ENCODE measurements around the gene FAXDC2. TPM values are rescaled to one million over a fixed set of nuclear protein-coding genes. Genes with fewer than 3 reads are reported as not detected.
A peak's percentile ranks its signal among the peaks of the same experiment; 100 is the strongest.

The FAXDC2 gene
- polyA plus RNA-seq, 6 donors from 2014 or later, result 0.34 to 3.6 (median 1.3) TPM; not detected in 1

DNA sequence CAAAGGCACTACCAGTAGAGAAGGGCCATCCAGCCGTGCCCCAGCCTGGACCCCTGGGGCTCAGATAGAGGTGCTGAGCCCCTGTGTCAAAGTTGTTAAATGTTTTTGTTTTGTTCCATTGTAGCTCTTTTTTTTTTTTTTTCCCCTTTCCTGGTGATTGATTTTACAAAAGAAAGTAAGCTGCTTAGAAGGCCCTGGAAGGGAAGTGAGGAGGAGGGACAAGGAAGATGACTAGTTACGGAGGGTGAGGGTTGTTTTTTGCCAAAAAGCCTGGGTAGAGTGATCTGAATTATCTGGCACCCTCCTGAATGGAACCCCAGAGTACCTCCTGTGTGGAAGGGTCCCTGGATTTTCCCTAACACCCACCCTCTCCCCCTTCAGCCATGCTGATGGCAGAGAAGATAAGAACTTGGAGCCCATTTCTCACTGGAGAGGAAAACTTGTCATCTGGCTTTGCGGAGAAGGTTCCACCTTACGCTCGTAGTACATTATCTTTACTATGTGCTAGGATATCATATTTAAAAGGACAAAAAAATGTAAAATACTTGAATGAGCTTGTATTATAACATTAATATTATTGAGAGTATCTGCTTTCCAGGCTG lies 33.4 kb downstream of the FAXDC2 start:
- H3K27me3 Mint-ChIP-seq, result no peaks in the 10 kb centered on the region
- peaks cover 28 to 45% (median 31%) of the 10 kb centered on the region in 3 donors for H3K4me1 Mint-ChIP-seq
- H3K36me3 Mint-ChIP-seq, result peaks cover 0 to 27% of the 10 kb centered on the region in 2 donors
- peak overlapping the region in 4 of 6 donors; percentile 44 to 78 (median 64) for H3K27ac Mint-ChIP-seq
- no peak for DNase-seq
- no peak overlapping the region for H3K4me3 Mint-ChIP-seq
- no peaks in the 10 kb centered on the region for H3K9me3 Mint-ChIP-seq
- ATAC-seq (ENCODE audit: low read depth in 2 of 2), result no peak

DNA sequence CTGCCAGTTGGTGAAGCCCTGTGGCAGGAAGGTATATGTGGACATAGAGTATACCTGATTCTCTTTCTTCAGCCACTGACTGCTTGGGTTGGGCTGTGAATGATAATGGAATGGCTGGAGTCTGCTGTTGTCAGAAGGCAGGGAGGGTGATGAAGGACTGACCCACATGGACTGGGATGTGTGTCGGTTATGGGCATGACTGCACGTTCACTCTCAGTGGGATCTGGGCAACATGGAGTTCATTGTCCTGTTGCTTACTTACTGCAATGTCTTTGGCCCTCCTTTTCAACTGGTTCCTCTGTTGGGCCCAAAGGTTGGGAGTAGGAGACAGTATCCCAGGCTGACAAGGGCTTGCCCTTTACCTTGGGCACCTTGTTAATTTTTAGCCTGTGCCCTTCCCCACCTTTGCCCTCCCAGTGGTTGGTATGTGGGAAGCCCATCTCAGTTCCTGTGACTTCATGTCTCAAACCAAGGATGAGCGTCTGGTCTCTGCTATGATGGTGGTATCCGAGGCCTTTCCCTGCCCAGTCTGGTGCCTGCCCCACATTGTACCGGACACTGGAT lies 34.6 kb downstream of the FAXDC2 start:
- peak overlapping the region in 1 of 8 donors; percentile 18 for H3K4me3 Mint-ChIP-seq
- DNase-seq (no peak), ATAC-seq (ENCODE audit: low read depth in 2 of 2) (no peak)
- H3K36me3 Mint-ChIP-seq, result peaks cover 4 to 33% of the 10 kb centered on the region in 2 donors
- no peaks in the 10 kb centered on the region for H3K9me3 Mint-ChIP-seq
- H3K27me3 Mint-ChIP-seq, result no peaks in the 10 kb centered on the region
- peaks cover 26 to 46% (median 34%) of the 10 kb centered on the region in 3 donors for H3K4me1 Mint-ChIP-seq
- peak overlapping the region in 3 of 6 donors; percentile 63 to 79 (median 72) for H3K27ac Mint-ChIP-seq

DNA sequence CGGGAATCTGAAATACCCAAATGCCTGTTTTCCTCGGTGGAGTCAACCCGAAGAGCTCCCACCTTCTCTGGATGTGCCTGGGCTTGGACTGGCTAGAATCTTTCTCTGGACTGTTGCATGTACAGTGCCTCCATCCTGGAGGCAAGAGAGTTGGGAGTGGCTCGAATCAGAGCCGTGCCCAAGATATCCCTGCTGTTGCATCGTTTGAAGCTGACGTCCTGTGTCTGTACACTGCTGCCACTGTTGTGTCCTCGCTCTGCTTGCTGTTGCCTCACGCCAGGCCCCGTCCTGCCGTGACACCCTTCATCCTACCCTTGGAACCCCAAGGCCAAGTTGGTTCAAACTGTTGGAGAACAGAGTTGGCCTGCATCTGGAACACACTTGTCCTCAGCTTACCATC lies 35.4 kb downstream of the FAXDC2 start:
- Mint-ChIP-seq H3K4me3 (peak overlapping the region in 2 of 8 donors; percentile 19 to 53), H3K27me3 (no peaks in the 10 kb centered on the region), H3K9me3 (no peaks in the 10 kb centered on the region), H3K27ac (peak overlapping the region in 3 of 6 donors; percentile 38 to 55 (median 44)), H3K36me3 (peaks cover 4 to 33% of the 10 kb centered on the region in 2 donors), H3K4me1 (peaks cover 25 to 46% (median 34%) of the 10 kb centered on the region in 3 donors)
- no peak for ATAC-seq (ENCODE audit: low read depth in 2 of 2)
- no peak for DNase-seq

DNA sequence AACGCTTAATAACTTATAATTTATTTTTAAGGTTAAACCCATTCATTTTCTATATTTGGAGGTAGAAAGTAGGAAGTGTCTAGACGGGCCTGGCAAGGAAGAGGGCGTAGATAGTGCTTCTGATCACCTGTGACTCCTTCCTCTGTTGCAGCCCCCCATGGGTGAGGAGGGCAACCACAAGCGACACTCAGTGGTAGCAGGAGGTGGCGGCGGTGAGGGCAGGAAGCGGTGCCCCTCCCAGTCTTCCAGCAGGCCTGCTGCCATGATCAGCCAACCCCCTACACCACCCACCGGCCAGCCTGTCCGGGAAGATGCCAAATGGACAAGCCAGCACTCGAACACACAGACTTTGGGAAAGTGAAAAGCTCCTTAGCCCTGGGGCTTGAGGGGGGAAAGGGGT lies 36.7 kb downstream of the FAXDC2 start:
- peaks cover 4 to 33% of the 10 kb centered on the region in 2 donors for H3K36me3 Mint-ChIP-seq
- peak; percentile 82 for ATAC-seq (ENCODE audit: low read depth in 2 of 2)
- no peaks in the 10 kb centered on the region for H3K9me3 Mint-ChIP-seq
- peak; percentile 41 for DNase-seq
- peaks cover 25 to 44% (median 34%) of the 10 kb centered on the region in 3 donors for H3K4me1 Mint-ChIP-seq
- peak overlapping the region in 4 of 8 donors; percentile 53 to 70 (median 62) for H3K4me3 Mint-ChIP-seq
- H3K27ac Mint-ChIP-seq, result peak overlapping the region; percentile 4 to 93 (median 83)
- H3K27me3 Mint-ChIP-seq, result no peaks in the 10 kb centered on the region

DNA sequence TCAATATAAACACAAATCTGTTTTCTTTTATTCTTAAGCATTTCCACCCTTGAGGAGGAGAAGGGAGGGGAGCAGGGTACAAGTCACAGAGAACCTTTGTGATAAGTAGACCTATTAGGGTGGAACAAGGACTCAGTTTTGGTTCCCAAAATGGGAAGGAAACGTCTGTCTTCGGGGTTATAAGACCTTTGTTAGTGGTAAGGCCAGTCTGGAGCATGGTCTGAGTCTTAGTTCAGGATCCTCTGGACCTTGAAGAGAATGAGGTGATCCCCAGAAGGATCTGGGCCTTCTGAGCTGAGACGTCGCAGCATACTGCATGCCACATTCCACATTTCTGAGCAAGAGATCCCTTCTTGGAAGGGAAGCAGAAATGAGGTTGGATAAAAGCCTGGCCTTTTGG lies 37.2 kb downstream of the FAXDC2 start:
- no peaks in the 10 kb centered on the region for H3K9me3 Mint-ChIP-seq
- H3K27me3 Mint-ChIP-seq, result no peaks in the 10 kb centered on the region
- ATAC-seq (ENCODE audit: low read depth in 2 of 2) (peak; percentile 13 to 34), DNase-seq (no peak)
- H3K27ac Mint-ChIP-seq, result peak overlapping the region; percentile 4 to 93 (median 83)
- H3K4me1 Mint-ChIP-seq, result peaks cover 25 to 41% (median 34%) of the 10 kb centered on the region in 3 donors
- peak overlapping the region in 5 of 8 donors; percentile 30 to 70 (median 59) for H3K4me3 Mint-ChIP-seq
- H3K36me3 Mint-ChIP-seq, result peaks cover 4 to 33% of the 10 kb centered on the region in 2 donors

DNA sequence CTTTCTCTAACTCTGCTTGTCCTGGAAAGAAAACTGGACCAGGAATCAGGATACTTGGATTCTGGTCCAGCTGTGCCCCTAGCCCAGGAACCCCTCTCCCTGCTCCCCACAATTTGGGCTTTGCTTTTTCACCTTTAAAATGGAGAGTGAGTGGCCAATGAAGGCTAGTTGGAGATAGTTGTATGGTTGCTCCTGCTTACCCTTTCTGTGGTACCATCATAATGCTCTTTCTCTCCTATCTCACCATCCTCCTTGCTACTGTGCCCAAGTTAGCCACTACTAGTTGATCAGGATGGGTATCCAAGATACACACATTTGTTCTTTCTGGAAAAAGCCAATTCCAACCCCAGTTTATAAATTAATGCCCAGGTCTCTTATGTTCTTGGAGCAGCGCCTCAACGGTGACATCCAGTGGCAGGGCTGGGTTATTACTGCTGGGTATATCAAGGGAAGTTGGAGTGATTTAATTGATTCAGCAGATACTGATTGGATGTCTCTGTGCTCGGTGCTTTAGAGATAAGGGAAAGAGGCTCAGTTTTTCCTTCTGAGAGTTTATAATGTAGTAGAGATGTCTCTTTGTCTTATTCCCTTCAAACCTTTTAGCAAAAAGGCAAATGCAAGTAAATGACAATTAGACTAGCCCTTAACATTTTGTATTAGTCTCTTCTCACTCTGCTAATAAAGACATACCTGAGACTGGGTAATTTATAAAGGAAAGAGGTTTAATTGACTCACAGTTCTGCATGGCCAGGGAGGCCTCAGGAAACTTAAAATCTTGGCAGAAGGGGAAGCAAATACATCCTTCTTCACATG lies 38.5 kb downstream of the FAXDC2 start:
- DNase-seq, result peak; percentile 59
- Mint-ChIP-seq H3K27me3 (no peaks in the 10 kb centered on the region), H3K4me3 (peak overlapping the region in 2 of 8 donors; percentile 10 to 30), H3K27ac (peak overlapping the region in 5 of 6 donors; percentile 4 to 75 (median 56)), H3K4me1 (peaks cover 25 to 38% (median 34%) of the 10 kb centered on the region in 3 donors), H3K9me3 (no peaks in the 10 kb centered on the region), H3K36me3 (peaks cover 4 to 33% of the 10 kb centered on the region in 2 donors)
- peak; percentile 67 to 72 for ATAC-seq (ENCODE audit: low read depth in 2 of 2)

DNA sequence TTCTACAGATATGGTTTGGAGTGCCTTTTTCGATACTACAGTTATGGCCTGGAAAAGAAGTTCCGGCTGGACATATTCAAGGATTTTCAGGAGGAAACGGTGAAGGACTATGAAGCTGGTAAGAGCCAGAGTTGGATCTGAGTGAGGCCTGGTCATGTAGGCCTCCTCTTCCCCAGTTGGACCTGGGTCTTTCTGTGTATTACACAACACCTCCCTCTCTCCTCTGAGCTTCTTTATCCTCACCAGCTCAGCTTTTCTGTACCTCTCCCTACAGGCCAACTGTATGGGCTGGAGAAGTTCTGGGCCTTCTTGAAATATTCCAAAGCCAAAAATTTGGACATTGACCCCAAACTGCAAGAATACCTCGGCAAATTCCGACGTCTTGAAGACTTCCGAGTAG lies 39.2 kb downstream of the FAXDC2 start:
- Mint-ChIP-seq H3K4me3 (no peak overlapping the region), H3K4me1 (peaks cover 25 to 34% (median 32%) of the 10 kb centered on the region in 3 donors), H3K9me3 (no peaks in the 10 kb centered on the region), H3K27ac (peak overlapping the region in 2 of 6 donors; percentile 27 to 44), H3K36me3 (peaks cover 4 to 28% of the 10 kb centered on the region in 2 donors), H3K27me3 (no peaks in the 10 kb centered on the region)
- no peak for DNase-seq
- no peak for ATAC-seq (ENCODE audit: low read depth in 2 of 2)

DNA sequence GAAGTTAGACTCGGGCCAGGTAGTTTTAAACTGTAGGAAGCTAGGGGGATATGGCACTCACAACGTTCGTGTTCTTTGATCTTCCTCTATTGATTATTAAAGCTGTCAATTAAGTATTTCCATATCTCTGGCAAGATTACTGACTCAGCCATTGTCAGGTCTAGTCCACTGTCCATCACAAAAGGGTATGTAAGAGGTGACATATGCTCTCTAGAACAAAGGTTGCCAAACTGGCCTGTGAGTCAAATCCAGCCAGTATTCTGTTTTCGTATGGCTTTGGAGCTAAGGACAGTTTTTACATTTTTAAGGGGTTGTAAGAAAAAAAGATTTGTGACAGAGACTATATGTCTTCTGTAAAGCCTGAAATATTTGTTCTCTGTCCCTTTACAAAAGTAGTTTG lies 44.2 kb downstream of the FAXDC2 start:
- Mint-ChIP-seq H3K36me3 (peaks cover 19 to 27% of the 10 kb centered on the region in 2 donors), H3K27ac (peak overlapping the region in 1 of 6 donors; percentile 49), H3K4me3 (no peak overlapping the region), H3K9me3 (no peaks in the 10 kb centered on the region), H3K27me3 (no peaks in the 10 kb centered on the region), H3K4me1 (peaks cover 0 to 4% (median 0%) of the 10 kb centered on the region in 3 donors)
- ATAC-seq (ENCODE audit: low read depth in 2 of 2) (no peak), DNase-seq (no peak)

DNA sequence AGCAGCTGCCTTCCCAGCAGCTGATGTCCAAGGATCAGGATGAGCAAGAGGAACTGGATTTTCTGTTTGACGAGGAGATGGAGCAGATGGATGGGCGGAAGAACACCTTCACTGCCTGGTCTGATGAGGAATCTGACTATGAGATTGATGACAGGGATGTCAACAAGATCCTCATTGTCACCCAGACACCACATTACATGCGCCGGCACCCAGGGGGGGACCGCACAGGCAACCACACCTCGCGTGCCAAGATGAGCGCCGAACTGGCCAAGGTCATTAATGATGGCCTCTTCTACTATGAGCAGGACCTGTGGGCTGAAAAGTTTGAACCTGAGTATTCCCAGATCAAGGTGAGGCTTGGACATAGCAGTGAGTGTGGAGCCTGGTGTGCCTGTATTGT lies 48.4 kb downstream of the FAXDC2 start:
- peaks cover 0 to 4% (median 4%) of the 10 kb centered on the region in 3 donors for H3K4me1 Mint-ChIP-seq
- no peak overlapping the region for H3K4me3 Mint-ChIP-seq
- H3K27me3 Mint-ChIP-seq, result no peaks in the 10 kb centered on the region
- H3K27ac Mint-ChIP-seq, result peak overlapping the region in 2 of 6 donors; percentile 49 to 66
- H3K9me3 Mint-ChIP-seq, result no peaks in the 10 kb centered on the region
- no peak for ATAC-seq (ENCODE audit: low read depth in 2 of 2)
- peaks cover 19 to 43% of the 10 kb centered on the region in 2 donors for H3K36me3 Mint-ChIP-seq
- no peak for DNase-seq

DNA sequence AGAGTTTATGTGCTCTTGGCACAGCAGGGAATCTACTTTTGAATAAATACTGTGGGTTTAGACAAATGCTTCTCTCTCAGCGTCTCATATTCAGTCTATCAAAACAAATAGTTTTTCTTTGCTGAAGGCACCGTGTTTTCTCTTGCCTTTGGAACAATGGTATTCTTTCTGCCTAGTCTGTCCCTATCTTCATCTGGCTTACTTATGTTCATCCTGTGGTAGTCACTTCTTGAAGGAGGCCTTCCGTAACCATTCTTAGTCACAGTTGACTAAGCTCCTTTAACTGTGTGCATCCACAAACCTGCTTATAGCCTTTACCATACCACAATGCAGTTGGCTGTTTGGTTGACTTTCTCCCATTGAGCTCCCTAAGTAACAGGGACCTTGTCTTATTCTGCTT lies 49.3 kb downstream of the FAXDC2 start:
- Mint-ChIP-seq H3K36me3 (peaks cover 27 to 52% of the 10 kb centered on the region in 2 donors), H3K27ac (peak overlapping the region in 4 of 6 donors; percentile 7 to 37 (median 28)), H3K4me3 (no peak overlapping the region), H3K4me1 (peaks cover 0 to 4% (median 4%) of the 10 kb centered on the region in 3 donors), H3K9me3 (no peaks in the 10 kb centered on the region), H3K27me3 (no peaks in the 10 kb centered on the region)
- ATAC-seq (ENCODE audit: low read depth in 2 of 2) (no peak), DNase-seq (no peak)

DNA sequence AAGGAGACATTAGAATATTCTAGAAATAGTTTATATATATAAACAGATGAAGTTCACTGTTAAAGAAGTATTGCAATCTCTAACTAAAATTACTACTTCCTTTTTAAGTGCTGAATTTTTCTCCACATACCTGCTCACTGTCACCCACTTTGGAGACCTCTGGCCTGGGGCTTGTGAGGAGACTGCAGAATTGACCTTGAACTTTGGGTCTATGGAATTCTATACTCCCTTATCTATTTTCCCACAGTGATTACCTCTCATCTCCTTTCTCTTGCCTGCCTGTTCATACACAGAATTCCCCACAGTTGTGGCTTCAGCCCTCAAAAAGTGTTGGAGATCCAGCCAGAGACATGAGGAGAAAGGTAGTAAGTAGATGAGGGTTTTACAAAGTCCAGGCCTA lies 49.8 kb downstream of the FAXDC2 start:
- peak overlapping the region in 1 of 6 donors; percentile 37 for H3K27ac Mint-ChIP-seq
- DNase-seq, result no peak
- H3K4me3 Mint-ChIP-seq, result no peak overlapping the region
- H3K27me3 Mint-ChIP-seq, result no peaks in the 10 kb centered on the region
- H3K9me3 Mint-ChIP-seq, result no peaks in the 10 kb centered on the region
- H3K36me3 Mint-ChIP-seq, result peaks cover 27 to 53% of the 10 kb centered on the region in 2 donors
- H3K4me1 Mint-ChIP-seq, result peaks cover 0 to 4% (median 4%) of the 10 kb centered on the region in 3 donors
- no peak for ATAC-seq (ENCODE audit: low read depth in 2 of 2)

DNA sequence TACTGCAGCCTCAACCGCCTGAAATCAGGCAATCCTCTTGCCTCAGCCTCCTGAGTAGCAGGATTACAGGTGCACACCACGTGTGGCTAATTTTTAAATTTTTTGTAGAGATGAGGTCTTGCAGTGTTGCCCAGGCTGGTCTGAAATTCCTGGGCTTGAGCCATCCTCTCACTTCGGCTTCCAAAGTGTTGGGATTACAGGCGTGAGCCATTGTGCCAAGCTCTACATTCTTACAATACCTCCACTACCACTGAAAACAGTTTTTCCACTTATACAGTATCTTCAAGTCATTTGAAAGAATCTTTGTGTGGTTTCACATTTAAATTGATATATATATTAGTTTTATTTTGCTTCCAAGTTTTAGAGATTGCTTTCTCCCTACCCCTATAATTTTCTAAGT lies 52.6 kb downstream of the FAXDC2 start:
- Mint-ChIP-seq H3K4me3 (no peak overlapping the region), H3K9me3 (no peaks in the 10 kb centered on the region), H3K27ac (no peak overlapping the region), H3K27me3 (no peaks in the 10 kb centered on the region), H3K4me1 (peaks cover 0 to 10% (median 3%) of the 10 kb centered on the region in 3 donors), H3K36me3 (peaks cover 20 to 50% of the 10 kb centered on the region in 2 donors)
- ATAC-seq (ENCODE audit: low read depth in 2 of 2), result no peak
- no peak for DNase-seq

DNA sequence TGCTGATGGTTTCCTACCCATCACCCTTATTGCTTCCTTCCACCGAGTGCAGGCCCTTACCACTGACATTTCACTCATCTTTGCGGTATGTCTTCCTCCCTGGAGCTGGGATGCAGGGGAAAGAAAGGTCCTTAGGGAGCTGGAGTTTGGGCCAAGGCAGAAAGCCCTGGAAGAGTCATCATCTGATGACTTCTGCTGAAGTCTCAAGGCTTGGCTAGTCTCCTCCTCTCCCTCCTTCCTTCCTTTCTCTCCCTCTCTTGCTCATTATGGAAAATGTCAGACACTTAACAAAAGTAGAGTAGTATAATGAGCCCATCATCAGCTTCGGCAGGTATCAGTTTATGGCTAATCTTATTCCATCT lies 55.2 kb downstream of the FAXDC2 start:
- ATAC-seq (ENCODE audit: low read depth in 2 of 2) (no peak), DNase-seq (no peak)
- H3K4me3 Mint-ChIP-seq, result no peak overlapping the region
- H3K27ac Mint-ChIP-seq, result peak overlapping the region in 2 of 6 donors; percentile 3 to 72
- H3K4me1 Mint-ChIP-seq, result peaks cover 11 to 15% (median 14%) of the 10 kb centered on the region in 3 donors
- no peaks in the 10 kb centered on the region for H3K9me3 Mint-ChIP-seq
- H3K27me3 Mint-ChIP-seq, result no peaks in the 10 kb centered on the region
- H3K36me3 Mint-ChIP-seq, result peaks cover 8 to 33% of the 10 kb centered on the region in 2 donors
